NCI-H2029 treated with DMSO at 0.1 percent for 48 hours (cell line): Measurements from ENCODE around the gene AADACL3.
"Not testable (repeated sequence)": the region's sequence is repeated elsewhere in the genome, so short reads cannot be mapped to it uniquely, and the experiment has no call there.

Experiments used
- DNase-seq: peaks from one replicate; lab custom pipeline; 2025; lab: John Stamatoyannopoulos, UW

Gene AADACL3

GRCh38 chr1:12715896-12716437 is at the start of gene AADACL3:
Gene AADACL3 (plus strand): TSS chr1:12716110. CDS start chr1:12716177, 67 bp downstream.
- DNase-seq, result no peak

GRCh38 chr1:12666141-12666735 is 49.7 kb upstream of the AADACL3 start:
- no peak for DNase-seq

GRCh38 chr1:12669529-12670068 is 46.3 kb upstream of the AADACL3 start:
- DNase-seq, result no peak

GRCh38 chr1:12674358-12674757 is 41.6 kb upstream of the AADACL3 start:
- DNase-seq, result no peak

GRCh38 chr1:12676122-12676521 is 39.8 kb upstream of the AADACL3 start:
- not testable (repeated sequence) for DNase-seq

- no peak for DNase-seq
Observed at GRCh38 chr1:12677565-12677964, 38.3 kb upstream of the AADACL3 start.

GRCh38 chr1:12678350-12678749 is 37.6 kb upstream of the AADACL3 start:
- no peak for DNase-seq

- DNase-seq, result no peak
Observed at GRCh38 chr1:12678820-12679219, 37.1 kb upstream of the AADACL3 start.

GRCh38 chr1:12690156-12690555 is 25.8 kb upstream of the AADACL3 start:
- DNase-seq, result no peak

- DNase-seq, result no peak
Observed at GRCh38 chr1:12692967-12693782, 22.7 kb upstream of the AADACL3 start.

GRCh38 chr1:12696658-12697057 is 19.3 kb upstream of the AADACL3 start:
- DNase-seq, result no peak

GRCh38 chr1:12697397-12697796 is 18.5 kb upstream of the AADACL3 start:
- DNase-seq, result no peak

GRCh38 chr1:12703821-12704451 is 12.0 kb upstream of the AADACL3 start:
- DNase-seq, result no peak

- DNase-seq, result no peak
Observed at GRCh38 chr1:12706061-12706460, 9.8 kb upstream of the AADACL3 start.

GRCh38 chr1:12708396-12709090 is 7.4 kb upstream of the AADACL3 start:
- DNase-seq, result no peak

GRCh38 chr1:12709091-12709491 is 6.8 kb upstream of the AADACL3 start:
- no peak for DNase-seq

- DNase-seq, result no peak
Observed at GRCh38 chr1:12709696-12710095, 6.2 kb upstream of the AADACL3 start.

- DNase-seq, result no peak
Observed at GRCh38 chr1:12711536-12711935, 4.4 kb upstream of the AADACL3 start.

GRCh38 chr1:12712076-12712475 is 3.8 kb upstream of the AADACL3 start:
- no peak for DNase-seq

- no peak for DNase-seq
Observed at GRCh38 chr1:12712929-12713328, 3.0 kb upstream of the AADACL3 start.

- DNase-seq, result not testable (repeated sequence)
Observed at GRCh38 chr1:12713651-12714050, 2.3 kb upstream of the AADACL3 start.
